HEK293 (cell line): ENCODE data around the gene HADHB.

Experiments used
- CTCF ChIA-PET: fragments of 350-600 bp; formaldehyde crosslinking; extraction: SDS; loops from one replicate; lab custom pipeline; 2021; ENCODE audit warnings: antibody characterized with exemption; lab: Yijun Ruan, JAX
- POLR2A ChIA-PET: fragments of 300-600 bp; formaldehyde crosslinking; extraction: SDS; loops from one replicate; lab custom pipeline; 2020; ENCODE audit warnings: antibody characterized with exemption, inconsistent platforms; lab: Yijun Ruan, JAX
- H3K27ac ChIP-seq: fragments of 200-500 bp; sonication (Bioruptor generic); 2 replicates; pipeline ENCODE4 v1.5.1; 2014; ENCODE audit warnings: low read depth, low read length, control low read depth, inconsistent platforms; ENCODE audit errors: extremely low read depth
- H3K36me3 ChIP-seq, 2 experiments: fragments of 200-500 bp in 1 of 2; sonication (Bioruptor generic) in 1 of 2; 1 replicate in 1 of 2; 2 replicates in 1 of 2; pipeline ENCODE4 v1.5.1; 2014 to 2017; ENCODE audit warnings: inconsistent platforms in 2 of 2, low read length in 2 of 2; ENCODE audit not compliant: control insufficient read depth in 2 of 2, insufficient read depth in 1 of 2
- H3K4me1 ChIP-seq: fragments of 200-500 bp; sonication (Bioruptor generic); 2 replicates; pipeline ENCODE4 v1.5.1; 2014; ENCODE audit warnings: mild to moderate bottlenecking, low read length, inconsistent platforms; ENCODE audit not compliant: control insufficient read depth, insufficient read depth
- H3K4me3 ChIP-seq: 2 replicates; pipeline ENCODE4 v1.5.1; 2011; ENCODE audit warnings: low read depth, mild to moderate bottlenecking, control low read depth, low read length, moderate library complexity
- H3K9me3 ChIP-seq: fragments of 200-500 bp; sonication (Bioruptor generic); 2 replicates; pipeline ENCODE4 v1.5.1; 2014; ENCODE audit warnings: low read depth, low read length, inconsistent platforms; ENCODE audit not compliant: control insufficient read depth, insufficient read depth
- BCL6B ChIP-seq: fragments of 450-650 bp; formaldehyde crosslinking; IDR thresholded peaks from 2 replicates; pipeline ENCODE4 v1.5.1; 2017; ENCODE audit warnings: missing biosample characterization, missing genetic modification characterization
- IKZF3 ChIP-seq: fragments of 450-650 bp; IDR thresholded peaks from 2 replicates; pipeline ENCODE4 v1.5.0; 2018; ENCODE audit warnings: missing biosample characterization, mild to moderate bottlenecking, missing genetic modification characterization, moderate library complexity
- KLF1 ChIP-seq: fragments of 450-650 bp; formaldehyde crosslinking; IDR thresholded peaks from 2 replicates; pipeline ENCODE4 v1.5.1; 2016; ENCODE audit warnings: missing biosample characterization, missing genetic modification characterization
- KLF7 ChIP-seq: fragments of 450-650 bp; formaldehyde crosslinking; IDR thresholded peaks from 2 replicates; pipeline ENCODE4 v1.5.1; 2016; ENCODE audit warnings: missing biosample characterization, missing genetic modification characterization, borderline replicate concordance
- PRDM1 ChIP-seq: fragments of 450-650 bp; formaldehyde crosslinking; IDR thresholded peaks from 2 replicates; pipeline ENCODE4; 2016; ENCODE audit warnings: missing biosample characterization, missing genetic modification characterization
- PRDM6 ChIP-seq: fragments of 450-650 bp; formaldehyde crosslinking; IDR thresholded peaks from 2 replicates; pipeline ENCODE4 v1.5.1; 2017; ENCODE audit warnings: missing biosample characterization, missing genetic modification characterization
- SP7 ChIP-seq: fragments of 450-650 bp; formaldehyde crosslinking; IDR thresholded peaks from 2 replicates; pipeline ENCODE4 v1.5.1; 2016; ENCODE audit warnings: missing biosample characterization, missing genetic modification characterization
- TSHZ1 ChIP-seq: fragments of 450-650 bp; formaldehyde crosslinking; IDR thresholded peaks from 2 replicates; pipeline ENCODE4 v1.5.1; 2016; ENCODE audit warnings: missing biosample characterization, missing genetic modification characterization, borderline replicate concordance
- ZBTB10 ChIP-seq: fragments of 450-650 bp; formaldehyde crosslinking; IDR thresholded peaks from 2 replicates; pipeline ENCODE4 v1.5.1; 2016; ENCODE audit warnings: missing biosample characterization, missing genetic modification characterization
- ZEB2 ChIP-seq: fragments of 450-650 bp; formaldehyde crosslinking; IDR thresholded peaks from 2 replicates; pipeline ENCODE4 v1.5.1; 2016; ENCODE audit warnings: missing biosample characterization, missing genetic modification characterization
- ZFHX2 ChIP-seq: fragments of 450-650 bp; formaldehyde crosslinking; conservative IDR thresholded peaks from 2 replicates; pipeline ENCODE4 v1.5.1; 2016; ENCODE audit warnings: missing biosample characterization, missing genetic modification characterization
- ZNF112 ChIP-seq: fragments of 450-650 bp; formaldehyde crosslinking; IDR thresholded peaks from 2 replicates; pipeline ENCODE4 v1.5.0; 2017; ENCODE audit warnings: missing biosample characterization, missing genetic modification characterization
- ZNF138 ChIP-seq: fragments of 450-650 bp; formaldehyde crosslinking; IDR thresholded peaks from 2 replicates; pipeline ENCODE4 v1.5.1; 2016; ENCODE audit warnings: missing biosample characterization, missing genetic modification characterization, borderline replicate concordance
- ZNF214 ChIP-seq: fragments of 450-650 bp; formaldehyde crosslinking; IDR thresholded peaks from 2 replicates; pipeline ENCODE4 v1.5.1; 2017; ENCODE audit warnings: missing biosample characterization, mild to moderate bottlenecking, missing genetic modification characterization, borderline replicate concordance
- ZNF248 ChIP-seq: fragments of 450-650 bp; formaldehyde crosslinking; IDR thresholded peaks from 2 replicates; pipeline ENCODE4 v1.5.1; 2017; ENCODE audit warnings: missing biosample characterization, missing genetic modification characterization
- ZNF660 ChIP-seq: fragments of 450-650 bp; IDR thresholded peaks from 2 replicates; pipeline ENCODE4 v1.5.1; 2018; ENCODE audit warnings: missing biosample characterization, mild to moderate bottlenecking, missing genetic modification characterization
- ZNF692 ChIP-seq: fragments of 450-650 bp; formaldehyde crosslinking; IDR thresholded peaks from 2 replicates; pipeline ENCODE4 v1.5.1; 2016; ENCODE audit warnings: missing biosample characterization, missing genetic modification characterization
- ZNF747 ChIP-seq: fragments of 450-650 bp; formaldehyde crosslinking; IDR thresholded peaks from 2 replicates; pipeline ENCODE4 v1.5.1; 2016; ENCODE audit warnings: missing biosample characterization, missing genetic modification characterization
- ZNF777 ChIP-seq: fragments of 450-650 bp; formaldehyde crosslinking; IDR thresholded peaks from 2 replicates; pipeline ENCODE4 v1.5.1; 2017; ENCODE audit warnings: missing biosample characterization, missing genetic modification characterization, borderline replicate concordance
- ZNF837 ChIP-seq: fragments of 450-650 bp; formaldehyde crosslinking; IDR thresholded peaks from 2 replicates; pipeline ENCODE4 v1.5.1; 2016; ENCODE audit warnings: missing biosample characterization, missing genetic modification characterization
- ZNF843 ChIP-seq: fragments of 450-650 bp; formaldehyde crosslinking; IDR thresholded peaks from 2 replicates; pipeline ENCODE4 v1.5.1; 2016; ENCODE audit warnings: missing biosample characterization, missing genetic modification characterization

HADHB gene

GRCh38 chr2:26270373-26270772, 25.6 kb downstream of the HADHB start (continued):
- TF ChIP-seq IKZF3 (tag by site-specific recombination), result no peak
- no peak for TF ChIP-seq ZNF112 (tag by site-specific recombination)
- TF ChIP-seq ZNF214, result no peak
- TF ChIP-seq ZNF777 (tag by site-specific recombination), result no peak

GRCh38 chr2:26273501-26273900, 28.8 kb downstream of the HADHB start:
- Histone ChIP-seq H3K9me3 (no peaks in the 10 kb centered on the region), H3K27ac (no peak overlapping the region), H3K36me3 (peaks cover 6 to 29% of the 10 kb centered on the region in 2 experiments; a peak in 2 of 3 replicates), H3K4me1 (peaks cover 12% of the 10 kb centered on the region), H3K4me3 (no peak overlapping the region)
- CTCF ChIA-PET, result no interaction called here
- POLR2A ChIA-PET, result no interaction called here
- TF ChIP-seq ZNF248 (tag by site-specific recombination), result no peak
- TF ChIP-seq PRDM6 (tag by site-specific recombination), result peak; percentile 65; the same call in 1 of the 2 replicates
- no peak for TF ChIP-seq ZNF138
- TF ChIP-seq ZNF837 (tag by site-specific recombination), result no peak
- TF ChIP-seq KLF1 (tag by site-specific recombination), result no peak
- TF ChIP-seq ZFHX2 (tag by site-specific recombination), result no peak
- no peak for TF ChIP-seq TSHZ1 (tag by site-specific recombination)

- ChIA-PET CTCF (no interaction called here), POLR2A (interaction anchor here (1.0 kb wide), 1 partner anchor 30 kb away, joined by 5 read pairs; the partner anchor contains the start of genes HADHA and HADHB)
- H3K27ac ChIP-seq, result no peak overlapping the region
- no peaks in the 10 kb centered on the region for H3K9me3 ChIP-seq
- H3K36me3 ChIP-seq, result peaks cover 6 to 35% of the 10 kb centered on the region in 2 experiments; a peak in 2 of 3 replicates
- H3K4me1 ChIP-seq, result peaks cover 12% of the 10 kb centered on the region
- no peak overlapping the region for H3K4me3 ChIP-seq
- peak; percentile 49; the same call in 1 of the 2 replicates for TF ChIP-seq ZNF692 (tag by site-specific recombination)
- peak; percentile 38; the same call in 1 of the 2 replicates for TF ChIP-seq ZEB2 (tag by site-specific recombination)
- TF ChIP-seq ZBTB10, result no peak
- peak; percentile 57; the same call in 1 of the 2 replicates for TF ChIP-seq PRDM1 (tag by site-specific recombination)
- TF ChIP-seq SP7 (tag by site-specific recombination), result peak; percentile 95
- TF ChIP-seq ZNF660 (tag by site-specific recombination), result peak; percentile 32; the same call in 1 of the 2 replicates
- no peak for TF ChIP-seq ZNF747
- TF ChIP-seq KLF7, result no peak
- 0 out of 2 replicates have a peak, but pooled peaks have one; percentile 16 for TF ChIP-seq ZNF843 (tag by site-specific recombination)
- TF ChIP-seq BCL6B (tag by site-specific recombination), result peak; percentile 63; the same call in 1 of the 2 replicates
Observed at GRCh38 chr2:26274058-26274613, 29.4 kb downstream of the HADHB start.
